Suppressor macrophage treated with lipopolysaccharide for 1 hour (primary cell): ENCODE measurements around the gene KCTD17.
A peak's percentile ranks its signal among the peaks of the same experiment; 100 is the strongest.

ENCODE experiments used
- DNase-seq, 3 donors: peaks; one replicate each; pipeline ENCODE4 v3.0.0-alpha.2; 2020 to 2022

The KCTD17 gene

GRCh38 chr22:37051391-37052385 lies at the start of gene KCTD17:
Gene KCTD17 (plus strand): TSS chr22:37051742. CDS start chr22:37051761, 19 bp downstream.
- peak; percentile 81 to 94 (median 89) for DNase-seq

GRCh38 chr22:37001826-37002225 lies 49.7 kb upstream of the KCTD17 start:
- no peak for DNase-seq

GRCh38 chr22:37002633-37003032 lies 48.9 kb upstream of the KCTD17 start:
- DNase-seq = no peak

- no peak for DNase-seq
These were observed 43.9 kb upstream of the KCTD17 start for GRCh38 chr22:37007651-37008050.

GRCh38 chr22:37008365-37008764 lies 43.2 kb upstream of the KCTD17 start:
- peak; percentile 74 to 76 (median 75) for DNase-seq

- DNase-seq = no peak
These were observed 42.1 kb upstream of the KCTD17 start for GRCh38 chr22:37009490-37009889.

- DNase-seq = no peak
These were observed 41.4 kb upstream of the KCTD17 start for GRCh38 chr22:37010174-37010573.

GRCh38 chr22:37010976-37011375 lies 40.6 kb upstream of the KCTD17 start:
- DNase-seq = no peak

- DNase-seq = no peak
These were observed 40.1 kb upstream of the KCTD17 start for GRCh38 chr22:37011472-37011871.

- DNase-seq = no peak
These were observed 39.2 kb upstream of the KCTD17 start for GRCh38 chr22:37012262-37012904.

GRCh38 chr22:37012956-37013355 lies 38.6 kb upstream of the KCTD17 start:
- no peak for DNase-seq

GRCh38 chr22:37014415-37014806 lies 37.1 kb upstream of the KCTD17 start:
- no peak for DNase-seq

GRCh38 chr22:37014835-37015586 lies 36.5 kb upstream of the KCTD17 start:
- DNase-seq = peak in 2 of 3 donors; percentile 10 to 13

GRCh38 chr22:37015587-37015878 lies 36.0 kb upstream of the KCTD17 start:
- DNase-seq = no peak

GRCh38 chr22:37016134-37016910 lies 35.2 kb upstream of the KCTD17 start:
- no peak for DNase-seq

- no peak for DNase-seq
These were observed 34.2 kb upstream of the KCTD17 start for GRCh38 chr22:37017356-37017755.

GRCh38 chr22:37018086-37018814 lies 33.3 kb upstream of the KCTD17 start:
- no peak for DNase-seq

- DNase-seq = peak in 2 of 3 donors; percentile 20 to 48
These were observed 32.7 kb upstream of the KCTD17 start for GRCh38 chr22:37018815-37019308.

- DNase-seq = peak; percentile 76 to 91 (median 81)
These were observed 32.0 kb upstream of the KCTD17 start, which contains the start of the genes MPST and TST for GRCh38 chr22:37019309-37020191. Gene MPST (plus strand): TSS chr22:37019742. CDS start chr22:37019837, 95 bp downstream. Gene TST (minus strand): TSS chr22:37019447. CDS start chr22:37018732, 715 bp downstream.

GRCh38 chr22:37020192-37020479 lies 31.4 kb upstream of the KCTD17 start:
- peak; percentile 39 to 43 (median 42) for DNase-seq

GRCh38 chr22:37021041-37021440 lies 30.5 kb upstream of the KCTD17 start:
- no peak for DNase-seq
